GM12801 (cell line): ENCODE data around the gene NFIA.

ENCODE experiments used
- CTCF ChIP-seq: IDR thresholded peaks from one replicate; pipeline ENCODE4 v1.5.1; 2011; ENCODE audit warnings: control low read depth; ENCODE audit not compliant: insufficient read length; ENCODE audit errors: extremely low read depth

The NFIA gene

GRCh38 chr1:61434276-61434675 lies 351.9 kb downstream of the NFIA start:
- TF ChIP-seq CTCF, result no peak

GRCh38 chr1:61435226-61435625 lies 352.9 kb downstream of the NFIA start:
- no peak for TF ChIP-seq CTCF

- no peak for TF ChIP-seq CTCF
Observed at GRCh38 chr1:61436016-61436415, 353.7 kb downstream of the NFIA start.

GRCh38 chr1:61436491-61437120 lies 354.2 kb downstream of the NFIA start:
- no peak for TF ChIP-seq CTCF

GRCh38 chr1:61439234-61439633 lies 356.9 kb downstream of the NFIA start:
- TF ChIP-seq CTCF, result no peak

GRCh38 chr1:61441723-61442262 lies 359.4 kb downstream of the NFIA start:
- TF ChIP-seq CTCF, result no peak

- TF ChIP-seq CTCF, result no peak
Observed at GRCh38 chr1:61442544-61442943, 360.2 kb downstream of the NFIA start.
